GF-D8 (cell line): ENCODE results near the gene GIPC3.

Experiments
- DNase-seq: peaks from one replicate; lab custom pipeline; 2025; lab: John Stamatoyannopoulos, UW

Gene GIPC3

DNA sequence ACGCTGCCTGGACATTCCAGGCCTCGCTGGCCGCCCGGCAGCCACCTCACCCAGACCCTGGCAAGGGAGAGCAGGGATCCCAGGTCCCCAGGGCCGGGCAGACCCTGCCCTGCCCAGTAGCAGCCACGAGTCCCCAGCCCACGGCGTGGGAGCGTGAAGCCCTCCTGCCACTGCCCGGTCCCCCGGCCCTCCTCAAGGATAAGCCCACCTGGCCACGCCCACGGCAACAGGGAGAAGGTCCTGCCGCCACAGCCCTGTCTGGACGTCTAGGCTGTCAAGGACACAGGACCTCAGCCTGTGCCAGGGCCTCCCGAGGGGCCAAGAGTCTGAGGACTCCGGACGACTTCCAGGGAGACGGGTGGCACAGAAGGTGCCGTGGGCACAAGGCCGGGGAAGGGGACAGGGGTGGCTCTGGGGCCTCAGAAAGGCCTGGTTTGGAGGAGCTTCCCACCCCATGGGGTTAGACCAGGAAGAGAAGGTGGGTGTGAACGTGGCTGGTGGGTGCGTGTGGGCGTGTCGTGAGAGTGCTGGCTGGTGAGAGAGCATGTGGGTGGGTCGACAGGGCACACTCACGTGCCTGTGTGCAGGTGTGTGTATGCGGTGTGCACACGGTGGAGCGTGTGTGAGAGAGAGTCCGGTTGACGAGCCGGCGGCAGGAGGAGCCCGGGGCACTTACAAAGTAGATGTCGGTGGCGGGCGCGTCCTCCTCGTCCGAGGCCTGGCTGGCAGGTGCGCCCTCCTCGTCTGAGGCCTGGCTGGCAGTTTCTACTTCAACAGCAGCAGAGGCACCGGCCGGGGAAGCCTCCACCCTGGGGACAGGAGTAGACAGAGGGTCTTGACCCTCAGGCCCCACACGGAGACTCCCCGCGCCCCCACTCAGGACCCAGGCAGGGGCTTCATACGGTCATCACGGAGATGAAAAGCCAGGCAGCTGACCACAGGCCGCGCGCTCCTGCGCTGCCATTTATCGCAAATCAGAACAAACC is 53.2 kb downstream of the GIPC3 start:
- DNase-seq = no peak

DNA sequence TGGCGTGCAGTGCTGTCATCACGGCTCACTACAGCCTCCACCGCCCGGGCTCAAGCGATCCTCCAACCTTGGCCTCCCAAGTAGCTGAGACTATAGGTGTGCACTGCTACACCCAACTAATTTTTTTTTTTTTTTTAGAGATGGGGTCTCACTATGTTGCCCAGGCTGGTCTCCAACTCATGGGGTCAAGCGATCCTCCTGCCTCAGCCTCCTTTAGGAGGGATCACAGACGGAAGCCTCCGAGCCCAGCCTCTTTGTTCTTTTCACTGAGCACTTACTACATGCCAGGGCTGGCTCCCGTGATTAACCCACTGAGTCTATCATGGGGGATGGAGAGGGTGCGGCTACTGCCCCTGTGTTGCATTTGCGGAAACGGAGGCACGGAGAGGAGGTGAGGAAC is 54.2 kb downstream of the GIPC3 start:
- DNase-seq = no peak

DNA sequence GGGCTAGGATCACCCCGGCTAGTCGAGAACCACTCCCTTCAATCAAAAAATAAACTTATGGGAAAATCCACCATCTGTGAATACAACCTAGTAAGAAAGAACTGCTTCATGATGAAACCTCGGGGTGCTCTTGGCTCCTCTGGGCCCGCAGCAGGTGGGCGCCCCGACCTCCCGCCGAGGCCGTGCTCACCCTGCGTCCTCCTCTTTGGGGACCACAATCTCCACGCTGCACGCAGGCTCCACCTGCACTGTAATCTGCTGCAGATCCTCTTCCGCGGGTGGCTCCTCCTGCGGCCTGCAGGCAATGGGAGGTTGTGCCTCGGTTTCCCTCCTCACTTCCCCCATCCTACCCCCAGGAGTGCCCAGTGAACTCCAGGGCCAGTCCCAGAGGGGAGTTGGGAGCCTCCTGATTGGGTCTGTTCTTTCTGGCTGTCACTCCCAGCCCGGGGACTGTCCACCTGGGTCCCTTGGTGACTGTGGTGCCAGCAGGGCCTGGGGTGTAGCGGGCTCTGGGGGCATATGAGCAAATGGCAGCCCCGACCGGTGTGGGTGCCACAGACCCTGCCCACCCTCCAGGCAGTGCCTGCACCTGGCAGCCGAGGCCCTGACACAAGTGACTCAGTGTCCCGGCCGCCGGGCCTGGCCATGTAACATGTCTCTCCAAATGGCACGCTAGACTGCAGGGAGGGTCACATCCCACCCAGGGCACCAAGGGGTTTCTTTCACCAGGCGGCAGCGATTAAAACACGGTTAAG is 56.4 kb downstream of the GIPC3 start:
- no peak for DNase-seq

DNA sequence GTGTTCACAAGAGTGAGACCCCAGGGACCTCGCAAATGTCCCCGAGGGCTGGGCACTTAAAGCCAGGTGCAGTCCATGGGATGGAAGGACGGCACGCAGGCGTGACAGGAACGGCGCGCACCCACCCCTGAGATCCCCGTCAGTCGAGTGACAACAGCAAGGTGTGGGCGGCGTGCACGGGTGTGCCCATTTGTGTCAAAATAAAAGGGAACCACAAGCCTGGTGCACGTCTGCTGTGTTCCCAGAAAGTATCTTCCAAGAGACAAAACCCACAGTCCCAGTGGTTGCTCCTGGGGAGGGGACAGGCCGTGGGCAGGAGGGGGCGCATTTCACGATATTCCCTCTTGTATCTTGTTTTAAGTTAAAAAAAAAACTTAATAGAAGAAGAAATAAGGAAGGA is 57.0 kb downstream of the GIPC3 start:
- DNase-seq = no peak
